Activated naive CD8-positive, alpha-beta T cell treated with anti-CD3 and anti-CD28 coated beads for 36 hours (primary cell): ENCODE data around the gene PROZ. TPM values are rescaled to one million over a fixed set of nuclear protein-coding genes. Genes with fewer than 3 reads are reported as not detected.
"Not testable (repeated sequence)": the region's sequence is repeated elsewhere in the genome, so short reads cannot be mapped to it uniquely, and the experiment has no call there.

ENCODE experiments used
- DNase-seq: peaks from one replicate; pipeline ENCODE4 v3.0.0; 2021
- H3K27ac Mint-ChIP-seq: one replicate; pipeline ENCODE4 v1.8.0; 2022; ENCODE audit warnings: mild to moderate bottlenecking, moderate library complexity, mixed read lengths
- H3K27me3 Mint-ChIP-seq: one replicate; pipeline ENCODE4 v1.8.0; 2022; ENCODE audit warnings: mild to moderate bottlenecking, mixed read lengths
- H3K36me3 Mint-ChIP-seq: one replicate; pipeline ENCODE4 v1.8.0; 2021; ENCODE audit warnings: mild to moderate bottlenecking, mixed read lengths
- H3K4me1 Mint-ChIP-seq: one replicate; pipeline ENCODE4 v1.8.0; 2021; ENCODE audit warnings: mixed read lengths
- H3K4me3 Mint-ChIP-seq: one replicate; pipeline ENCODE4 v1.8.0; 2022; ENCODE audit warnings: mild to moderate bottlenecking, moderate library complexity, mixed read lengths
- H3K9me3 Mint-ChIP-seq: one replicate; pipeline ENCODE4 v1.8.0; 2022; ENCODE audit warnings: mixed read lengths
- total RNA-seq, 2 experiments: library from RNA; stranded (reverse); gene quantifications; one replicate each; pipeline ENCODE4 v1.2.3, GENCODE V29; 2021

Gene PROZ
- total RNA-seq, result under 1 TPM in 1 of 2 experiments, not detected in 1; 0.14 TPM

GRCh38 chr13:113157929-113158747 lies at the start of gene PROZ:
Gene PROZ, plus strand, starts transcription at chr13:113158648. Its CDS starts 13 bp downstream, at chr13:113158661.
- no peak within 1 kb of the TSS for H3K4me3 Mint-ChIP-seq
- no peak within 1 kb of the TSS for H3K27ac Mint-ChIP-seq
- peaks cover 1% of the 10 kb centered on the region for H3K36me3 Mint-ChIP-seq
- H3K27me3 Mint-ChIP-seq, result no peaks in the 10 kb centered on the region
- H3K9me3 Mint-ChIP-seq, result peaks cover 8% of the 10 kb centered on the region
- peaks cover 13% of the 10 kb centered on the region for H3K4me1 Mint-ChIP-seq
- no peak for DNase-seq

GRCh38 chr13:113109151-113110047 lies 49.0 kb upstream of the PROZ start:
- no peak for DNase-seq
- Mint-ChIP-seq H3K36me3 (peaks cover 3% of the 10 kb centered on the region), H3K4me3 (no peak overlapping the region), H3K9me3 (no peaks in the 10 kb centered on the region), H3K27me3 (peaks cover 4% of the 10 kb centered on the region), H3K27ac (peak overlapping the region; percentile 57), H3K4me1 (peaks cover 3% of the 10 kb centered on the region)

GRCh38 chr13:113110048-113110851 lies 48.2 kb upstream of the PROZ start:
- DNase-seq, result no peak
- peaks cover 3% of the 10 kb centered on the region for H3K4me1 Mint-ChIP-seq
- H3K4me3 Mint-ChIP-seq, result peak overlapping the region; percentile 40

GRCh38 chr13:113110852-113111315 lies 47.6 kb upstream of the PROZ start:
- DNase-seq, result no peak
- peaks cover 3% of the 10 kb centered on the region for H3K4me1 Mint-ChIP-seq
- no peaks in the 10 kb centered on the region for H3K9me3 Mint-ChIP-seq
- peaks cover 3% of the 10 kb centered on the region for H3K36me3 Mint-ChIP-seq
- peaks cover 4% of the 10 kb centered on the region for H3K27me3 Mint-ChIP-seq
- H3K4me3 Mint-ChIP-seq, result peak overlapping the region; percentile 40
- no peak overlapping the region for H3K27ac Mint-ChIP-seq

More at GRCh38 chr13:113110048-113110851, 48.2 kb upstream of the PROZ start:
- Mint-ChIP-seq H3K27me3 (peaks cover 4% of the 10 kb centered on the region), H3K9me3 (no peaks in the 10 kb centered on the region), H3K36me3 (peaks cover 3% of the 10 kb centered on the region), H3K27ac (no peak overlapping the region)

GRCh38 chr13:113111821-113112220 lies 46.6 kb upstream of the PROZ start:
- not testable (repeated sequence) for DNase-seq, H3K9me3 Mint-ChIP-seq, H3K36me3 Mint-ChIP-seq, H3K27me3 Mint-ChIP-seq, H3K27ac Mint-ChIP-seq, H3K4me1 Mint-ChIP-seq, H3K4me3 Mint-ChIP-seq

- not testable (repeated sequence) for H3K4me3 Mint-ChIP-seq, H3K36me3 Mint-ChIP-seq, H3K9me3 Mint-ChIP-seq, H3K27me3 Mint-ChIP-seq, DNase-seq, H3K4me1 Mint-ChIP-seq, H3K27ac Mint-ChIP-seq
Measured at GRCh38 chr13:113112475-113112874, 46.0 kb upstream of the PROZ start.

GRCh38 chr13:113112893-113113845 lies 45.3 kb upstream of the PROZ start:
- Mint-ChIP-seq H3K27me3 (peaks cover 4% of the 10 kb centered on the region), H3K4me3 (no peak overlapping the region)
- DNase-seq, result no peak

GRCh38 chr13:113113846-113114271 lies 44.6 kb upstream of the PROZ start:
- Mint-ChIP-seq H3K4me1 (peaks cover 3% of the 10 kb centered on the region), H3K36me3 (no peaks in the 10 kb centered on the region), H3K27ac (no peak overlapping the region), H3K9me3 (no peaks in the 10 kb centered on the region), H3K27me3 (peaks cover 4% of the 10 kb centered on the region), H3K4me3 (no peak overlapping the region)
- no peak for DNase-seq

More at GRCh38 chr13:113112893-113113845, 45.3 kb upstream of the PROZ start:
- H3K27ac Mint-ChIP-seq, result no peak overlapping the region
- H3K9me3 Mint-ChIP-seq, result no peaks in the 10 kb centered on the region
- peaks cover 3% of the 10 kb centered on the region for H3K4me1 Mint-ChIP-seq
- H3K36me3 Mint-ChIP-seq, result no peaks in the 10 kb centered on the region

- no peaks in the 10 kb centered on the region for H3K36me3 Mint-ChIP-seq
- H3K9me3 Mint-ChIP-seq, result no peaks in the 10 kb centered on the region
- no peak for DNase-seq
- no peak overlapping the region for H3K27ac Mint-ChIP-seq
- no peaks in the 10 kb centered on the region for H3K27me3 Mint-ChIP-seq
- no peak overlapping the region for H3K4me3 Mint-ChIP-seq
- H3K4me1 Mint-ChIP-seq, result no peaks in the 10 kb centered on the region
Measured at GRCh38 chr13:113114511-113115362, 43.7 kb upstream of the PROZ start.

GRCh38 chr13:113115363-113116205 lies 42.9 kb upstream of the PROZ start:
- Mint-ChIP-seq H3K27me3 (no peaks in the 10 kb centered on the region), H3K9me3 (no peaks in the 10 kb centered on the region), H3K27ac (no peak overlapping the region), H3K36me3 (no peaks in the 10 kb centered on the region), H3K4me3 (no peak overlapping the region), H3K4me1 (no peaks in the 10 kb centered on the region)
- no peak for DNase-seq

- DNase-seq, result no peak
- Mint-ChIP-seq H3K27ac (no peak overlapping the region), H3K36me3 (no peaks in the 10 kb centered on the region), H3K4me1 (no peaks in the 10 kb centered on the region), H3K9me3 (no peaks in the 10 kb centered on the region), H3K27me3 (no peaks in the 10 kb centered on the region), H3K4me3 (no peak overlapping the region)
Measured at GRCh38 chr13:113116206-113116800, 42.1 kb upstream of the PROZ start.

- Mint-ChIP-seq H3K27me3 (no peaks in the 10 kb centered on the region), H3K27ac (no peak overlapping the region), H3K36me3 (no peaks in the 10 kb centered on the region), H3K4me3 (no peak overlapping the region), H3K4me1 (no peaks in the 10 kb centered on the region), H3K9me3 (no peaks in the 10 kb centered on the region)
- no peak for DNase-seq
Measured at GRCh38 chr13:113116871-113117271, 41.6 kb upstream of the PROZ start.
